ENCODE measurements around the gene NT5DC2.

Gene NT5DC2

GRCh38 chr3:52509753-52510328 lies 23.8 kb downstream of the NT5DC2 start:
- no peak for DNase-seq

GRCh38 chr3:52507359-52507758 lies 26.3 kb downstream of the NT5DC2 start:
- DNase-seq = no peak

DNA sequence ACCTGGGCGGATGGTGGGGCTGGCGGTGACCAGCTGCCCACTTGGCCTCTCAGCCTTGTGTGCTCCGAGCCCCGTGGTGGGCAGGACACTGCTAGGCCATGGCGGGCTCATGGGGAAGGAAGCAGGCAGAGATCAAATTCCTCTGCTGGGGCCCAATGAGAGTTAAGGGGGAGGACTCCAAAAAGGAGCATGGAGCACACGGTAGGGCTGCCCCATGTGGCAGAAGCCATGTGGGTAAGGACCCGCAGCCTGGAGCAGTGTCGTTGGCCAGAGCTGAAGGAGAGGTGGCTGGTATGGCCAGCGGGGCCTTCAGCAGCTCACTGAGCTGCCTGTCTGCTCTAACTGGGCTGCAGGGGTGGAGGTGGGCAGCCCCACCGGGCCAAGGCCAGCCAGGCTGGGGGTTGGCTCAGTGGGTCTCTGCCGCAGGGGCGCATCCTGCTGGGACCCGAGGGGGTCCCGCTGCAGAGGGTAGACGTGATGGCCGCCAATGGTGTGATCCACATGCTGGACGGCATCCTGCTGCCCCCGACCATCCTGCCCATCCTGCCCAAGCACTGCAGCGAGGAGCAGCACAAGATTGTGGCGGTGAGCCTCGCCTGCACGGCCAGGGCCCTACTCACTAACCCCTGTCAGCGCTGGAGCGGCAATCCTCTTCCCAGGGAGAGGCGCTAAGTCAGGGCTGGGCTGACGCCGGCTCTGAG lies 27.2 kb downstream of the NT5DC2 start:
- no peak for DNase-seq

GRCh38 chr3:52504977-52505376 lies 28.7 kb downstream of the NT5DC2 start:
- DNase-seq = no peak

DNA sequence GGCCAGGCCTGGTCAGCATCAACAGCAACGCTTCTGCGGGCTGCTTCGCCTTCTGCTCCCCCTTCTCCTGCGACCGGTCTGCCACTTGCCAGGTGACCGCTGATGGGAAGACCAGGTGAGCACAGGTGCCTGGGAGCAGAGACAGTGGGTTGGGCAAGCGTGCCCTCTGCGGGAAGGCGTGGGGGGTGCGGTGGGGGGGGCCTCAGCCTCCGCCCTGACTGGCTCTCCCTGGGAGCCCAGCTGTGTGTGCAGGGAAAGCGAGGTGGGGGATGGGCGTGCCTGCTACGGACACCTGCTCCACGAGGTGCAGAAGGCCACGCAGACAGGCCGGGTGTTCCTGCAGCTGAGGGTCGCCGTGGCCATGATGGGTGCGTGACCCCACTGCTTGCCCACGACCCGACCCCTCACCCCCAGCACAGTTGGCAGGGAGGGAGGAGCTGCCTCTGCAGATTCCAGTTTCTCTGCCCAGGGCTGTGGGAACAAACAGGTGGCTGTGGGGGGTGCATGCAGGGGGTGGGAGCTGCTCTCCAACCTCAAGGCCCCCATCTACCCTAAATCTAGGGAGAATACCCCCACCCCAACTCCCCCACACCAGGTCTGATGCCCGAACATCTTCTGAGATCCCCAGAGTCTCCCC lies 29.8 kb downstream of the NT5DC2 start:
- DNase-seq = no peak

DNA sequence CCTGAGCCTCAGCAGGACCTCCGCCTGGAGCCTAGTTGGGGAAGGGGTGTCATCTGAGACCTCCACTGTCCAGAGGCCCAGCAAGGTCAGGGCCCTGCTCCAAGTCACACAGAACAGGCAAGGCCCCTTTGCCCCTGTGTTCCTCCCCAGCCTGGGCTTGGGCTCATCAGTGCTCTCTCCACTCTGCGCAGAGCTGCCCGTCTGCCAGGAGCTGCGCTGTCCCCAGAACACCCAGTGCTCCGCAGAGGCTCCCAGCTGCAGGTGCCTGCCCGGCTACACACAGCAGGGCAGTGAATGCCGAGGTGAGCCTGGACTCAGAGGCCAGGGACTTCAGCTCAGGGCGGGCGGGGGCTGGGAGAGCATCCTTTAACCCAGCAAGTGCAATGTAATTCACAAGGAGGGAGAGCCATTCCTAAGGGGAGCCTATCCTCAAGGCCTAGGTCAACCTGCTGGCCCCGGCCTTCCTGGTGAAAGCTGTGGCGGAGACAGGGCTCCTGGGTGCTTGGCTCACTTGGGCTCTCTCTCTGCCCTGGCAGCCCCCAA lies 30.8 kb downstream of the NT5DC2 start:
- DNase-seq = no peak

- no peak for DNase-seq
Measured at GRCh38 chr3:52502001-52502400, 31.7 kb downstream of the NT5DC2 start.

DNA sequence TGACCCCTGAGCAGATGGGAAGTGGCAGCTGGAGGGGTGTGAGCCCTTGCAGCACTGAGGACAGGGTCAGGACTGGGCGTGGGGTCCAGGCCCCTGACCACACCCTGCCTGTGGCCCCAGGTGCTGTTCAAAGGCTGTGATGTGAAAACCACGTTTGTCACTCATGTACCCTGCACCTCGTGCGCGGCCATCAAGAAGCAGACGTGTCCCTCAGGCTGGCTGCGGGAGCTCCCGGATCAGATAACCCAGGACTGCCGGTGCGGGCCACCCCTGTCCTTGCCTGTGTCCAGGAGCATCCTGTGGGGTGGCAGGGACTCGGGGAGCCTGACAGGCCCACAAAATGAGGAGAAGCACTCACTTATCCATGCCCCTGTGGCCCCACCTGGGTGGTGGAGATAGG lies 32.6 kb downstream of the NT5DC2 start:
- DNase-seq = no peak

- no peak for DNase-seq
Measured at GRCh38 chr3:52498137-52499054, 35.3 kb downstream of the NT5DC2 start.

GRCh38 chr3:52495777-52496602 lies 37.7 kb downstream of the NT5DC2 start:
- no peak for DNase-seq

DNA sequence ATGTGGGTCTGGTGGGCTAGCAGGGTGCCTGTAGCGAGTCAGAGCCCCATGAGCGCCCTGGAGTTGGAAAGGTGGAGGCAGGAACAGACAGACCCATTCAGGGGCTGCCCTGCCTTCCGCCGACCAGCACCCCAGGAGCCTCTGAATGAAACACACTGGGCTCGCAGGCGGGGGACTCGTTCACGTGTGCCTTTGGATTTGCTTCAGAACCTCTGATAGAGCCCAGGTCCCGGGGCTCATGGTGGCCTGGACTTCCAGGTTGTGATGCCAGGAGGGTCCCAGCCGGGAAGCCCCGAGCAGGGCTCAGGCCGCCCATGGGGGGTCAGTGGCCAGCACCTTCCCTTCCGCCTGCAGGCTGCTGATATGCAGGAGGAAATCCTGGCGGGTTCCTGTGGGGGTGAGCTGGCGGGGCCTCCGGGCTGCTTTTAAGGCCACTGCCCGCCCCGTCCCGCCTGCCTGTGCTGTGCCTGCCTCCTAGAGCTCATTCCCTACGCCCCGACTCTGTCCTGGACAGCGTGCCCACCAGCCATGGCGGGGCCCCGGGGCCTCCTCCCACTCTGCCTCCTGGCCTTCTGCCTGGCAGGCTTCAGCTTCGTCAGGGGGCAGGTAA lies 38.7 kb downstream of the NT5DC2 start, which contains the start of gene STAB1:
STAB1 (plus strand) TSS at position 453 of the 610 bp plus-strand sequence; CDS start at position 529, 76 bp downstream.
- DNase-seq = no peak

DNA sequence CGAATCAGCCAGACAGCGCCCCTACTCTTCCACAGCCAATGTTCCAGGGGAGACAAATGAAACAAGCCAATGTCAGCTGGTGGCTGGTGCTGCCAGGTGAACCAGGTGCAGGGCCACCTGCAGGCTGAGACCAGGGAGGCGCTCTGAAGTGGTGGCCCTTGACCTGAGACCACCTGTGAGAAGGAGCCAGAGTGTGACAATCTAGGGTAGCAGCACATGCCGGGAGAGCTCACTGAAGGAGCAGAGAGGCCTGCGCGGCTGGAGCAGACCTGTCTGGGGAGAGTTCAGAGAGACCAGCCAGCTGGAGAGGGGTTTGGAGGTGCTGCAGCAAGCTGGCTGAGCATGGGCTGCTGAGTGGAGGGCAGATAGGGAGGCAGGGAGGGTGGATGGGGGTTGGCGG lies 39.2 kb downstream of the NT5DC2 start:
- no peak for DNase-seq

DNA sequence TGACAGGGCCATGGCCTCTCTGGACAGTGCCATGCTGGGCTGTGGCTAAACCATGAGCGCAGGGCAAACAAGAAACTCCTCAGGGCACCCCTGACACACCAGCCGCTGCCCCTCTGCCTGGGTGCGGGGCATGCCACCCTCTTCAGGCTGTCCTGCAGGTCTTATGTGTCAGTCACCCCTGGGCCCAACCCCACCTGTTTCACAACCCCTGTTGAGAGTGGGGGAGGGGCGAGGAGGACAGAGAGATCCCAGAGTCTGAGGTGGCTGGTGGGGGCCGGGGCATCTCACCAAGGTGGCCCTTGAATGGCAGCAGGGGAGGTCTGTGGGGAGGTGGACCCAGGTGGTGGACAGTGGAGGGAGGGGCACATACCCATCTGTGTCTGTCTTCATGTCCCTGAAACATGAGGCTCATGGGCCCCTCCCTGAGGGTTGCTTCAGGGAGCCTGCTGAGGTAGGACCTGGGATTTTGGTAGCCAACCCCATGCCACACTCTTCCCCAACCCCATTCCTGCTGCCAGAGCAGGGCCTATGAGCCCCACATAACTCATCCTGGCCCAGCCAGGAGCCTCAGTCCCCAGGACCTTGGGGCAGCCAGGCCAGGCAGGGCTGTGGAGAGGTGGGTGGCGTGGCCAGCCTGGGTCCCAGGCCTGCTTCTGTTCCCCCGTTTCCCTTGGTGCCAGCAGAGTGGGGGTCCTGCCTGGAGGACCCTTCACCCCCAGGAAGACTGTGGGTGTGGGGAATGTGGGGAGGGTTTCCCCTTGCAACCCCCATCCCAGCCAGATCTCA lies 40.2 kb downstream of the NT5DC2 start:
- no peak for DNase-seq

DNA sequence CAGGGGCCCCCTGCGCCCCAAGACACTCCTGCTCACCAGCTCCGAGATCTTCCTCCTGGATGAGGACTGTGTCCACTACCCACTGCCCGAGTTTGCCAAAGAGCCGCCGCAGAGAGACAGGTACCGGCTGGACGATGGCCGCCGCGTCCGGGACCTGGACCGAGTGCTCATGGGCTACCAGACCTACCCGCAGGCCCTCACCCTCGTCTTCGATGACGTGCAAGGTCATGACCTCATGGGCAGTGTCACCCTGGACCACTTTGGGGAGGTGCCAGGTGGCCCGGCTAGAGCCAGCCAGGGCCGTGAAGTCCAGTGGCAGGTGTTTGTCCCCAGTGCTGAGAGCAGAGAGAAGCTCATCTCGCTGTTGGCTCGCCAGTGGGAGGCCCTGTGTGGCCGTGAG lies 41.6 kb downstream of the NT5DC2 start:
- DNase-seq = no peak

- DNase-seq = no peak
Measured at GRCh38 chr3:52490939-52491526, 42.6 kb downstream of the NT5DC2 start.

DNA sequence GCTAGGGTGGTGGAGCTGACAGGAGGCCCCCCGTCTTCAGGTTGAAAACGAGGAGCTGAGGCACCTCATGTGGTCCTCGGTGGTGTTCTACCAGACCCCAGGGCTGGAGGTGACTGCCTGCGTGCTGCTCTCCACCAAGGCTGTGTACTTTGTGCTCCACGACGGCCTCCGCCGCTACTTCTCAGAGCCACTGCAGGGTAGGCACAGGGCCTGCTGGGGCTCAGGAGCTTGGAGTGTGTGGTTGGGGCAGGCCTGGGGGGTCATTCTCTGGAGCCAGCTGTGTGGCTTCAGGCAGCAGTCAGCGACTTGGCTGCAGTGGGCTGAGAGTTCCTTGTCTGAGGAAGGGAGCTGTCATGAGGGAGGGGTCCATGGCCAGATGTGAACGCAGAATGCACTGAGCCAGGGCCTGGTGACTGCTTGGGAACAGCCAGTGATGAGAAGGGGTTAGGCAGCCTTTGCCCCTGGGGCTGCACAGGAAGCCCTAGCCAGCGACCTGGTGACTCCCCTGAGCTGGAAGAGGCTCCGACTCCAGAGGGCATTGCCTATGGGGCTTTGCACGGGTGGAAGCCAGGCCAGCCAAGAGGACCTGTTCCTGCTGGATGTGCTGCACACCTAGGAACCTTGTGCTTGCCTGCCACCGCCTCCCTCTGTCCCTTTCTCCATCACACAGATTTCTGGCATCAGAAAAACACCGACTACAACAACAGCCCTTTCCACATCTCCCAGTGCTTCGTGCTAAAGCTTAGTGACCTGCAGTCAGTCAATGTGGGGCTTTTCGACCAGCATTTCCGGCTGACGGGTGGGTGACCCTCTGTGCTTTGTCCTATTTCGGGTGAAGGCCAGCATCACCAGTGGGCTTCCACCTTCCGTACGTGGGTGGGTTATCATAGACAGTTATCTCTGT lies 43.4 kb downstream of the NT5DC2 start:
- DNase-seq = no peak

DNA sequence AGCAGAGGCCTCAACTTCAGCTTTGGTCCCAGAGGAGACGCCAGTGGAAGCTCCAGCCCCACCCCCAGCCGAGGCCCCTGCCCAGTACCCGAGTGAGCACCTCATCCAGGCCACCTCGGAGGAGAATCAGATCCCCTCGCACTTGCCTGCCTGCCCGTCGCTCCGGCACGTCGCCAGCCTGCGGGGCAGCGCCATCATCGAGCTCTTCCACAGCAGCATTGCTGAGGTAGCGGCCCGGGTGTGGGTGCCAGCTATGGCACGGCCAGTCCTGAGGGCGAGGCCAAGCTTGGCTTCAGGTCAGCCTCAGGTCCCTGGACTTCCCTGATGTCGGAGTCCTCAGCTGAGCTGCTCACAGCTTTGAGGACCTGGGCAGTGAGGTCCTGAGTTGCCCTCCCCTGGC lies 44.2 kb downstream of the NT5DC2 start:
- no peak for DNase-seq

DNA sequence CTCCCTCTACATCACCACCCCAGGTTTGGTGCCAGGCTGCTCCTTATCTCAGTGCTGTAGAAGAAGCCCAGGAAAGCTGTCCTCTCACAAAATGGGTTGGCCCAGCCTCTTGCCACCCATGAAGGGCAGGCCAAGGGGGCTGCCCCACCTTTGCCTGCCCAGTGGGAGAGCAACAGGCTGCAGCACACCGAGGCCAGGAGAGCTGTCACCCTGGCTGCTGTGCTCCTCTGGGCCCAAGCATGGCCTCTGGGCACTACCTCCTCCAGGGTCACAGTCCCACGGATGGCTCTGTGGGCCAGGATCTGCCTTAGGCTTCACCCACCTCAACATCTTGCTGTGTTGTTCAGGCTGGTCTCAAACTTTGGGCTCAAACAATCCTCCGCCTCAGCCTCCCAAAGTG lies 44.9 kb downstream of the NT5DC2 start:
- no peak for DNase-seq

Measured in retina (tissue), 1 donor.